MM.1S (cell line): ENCODE measurements around the gene MST1R.
"Not testable (repeated sequence)": the region's sequence is repeated elsewhere in the genome, so short reads cannot be mapped to it uniquely, and the experiment has no call there.

Experiments used
- DNase-seq: peaks from one replicate; pipeline ENCODE4 v3.0.0-alpha.2; 2015
- H2AFZ ChIP-seq: fragments of 300-600 bp; sonication (generic); 2 replicates; pipeline ENCODE4 v1.6.0; 2016; ENCODE audit warnings: antibody characterized with exemption, low read length
- H3F3A ChIP-seq: fragments of 300-600 bp; sonication (generic); 2 replicates; pipeline ENCODE4 v1.6.1; 2016; ENCODE audit warnings: mild to moderate bottlenecking, antibody characterized with exemption, low read length, moderate library complexity, mixed read lengths; ENCODE audit not compliant: insufficient read depth
- H3K27ac ChIP-seq: fragments of 300-600 bp; sonication (generic); 2 replicates; pipeline ENCODE4 v1.5.1; 2016; ENCODE audit warnings: mild to moderate bottlenecking, low read length
- H3K27me3 ChIP-seq: fragments of 300-600 bp; sonication (generic); replicated peaks from 2 replicates; pipeline ENCODE4 v1.6.0; 2016; ENCODE audit warnings: low read length; ENCODE audit not compliant: insufficient read depth
- H3K36me3 ChIP-seq: fragments of 300-600 bp; sonication (generic); replicated peaks from 2 replicates; pipeline ENCODE4 v1.6.1; 2016; ENCODE audit warnings: mild to moderate bottlenecking, low read length, mixed read lengths; ENCODE audit not compliant: insufficient read depth
- H3K4me1 ChIP-seq: fragments of 300-600 bp; sonication (generic); 2 replicates; pipeline ENCODE4 v1.6.1; 2016; ENCODE audit warnings: low read length, mixed read lengths
- H3K4me2 ChIP-seq: fragments of 300-600 bp; sonication (generic); 2 replicates; pipeline ENCODE4 v1.6.0; 2016; ENCODE audit warnings: low read depth, low read length
- H3K4me3 ChIP-seq: fragments of 300-600 bp; sonication (generic); 2 replicates; pipeline ENCODE4 v1.5.1; 2016; ENCODE audit warnings: low read length, mixed read lengths
- H3K79me2 ChIP-seq: fragments of 300-600 bp; sonication (generic); 2 replicates; pipeline ENCODE4 v1.6.1; 2016; ENCODE audit warnings: mixed run types, low read length, mixed read lengths
- H3K9ac ChIP-seq: fragments of 300-600 bp; sonication (generic); 2 replicates; pipeline ENCODE4 v1.6.1; 2016; ENCODE audit warnings: low read length, mixed read lengths
- H3K9me2 ChIP-seq: fragments of 300-600 bp; sonication (generic); replicated peaks from 2 replicates; pipeline ENCODE4 v1.6.1; 2016; ENCODE audit warnings: mild to moderate bottlenecking, low read length, mixed read lengths; ENCODE audit not compliant: insufficient read depth
- H3K9me3 ChIP-seq: fragments of 300-600 bp; sonication (generic); replicated peaks from 2 replicates; pipeline ENCODE4 v1.6.1; 2016; ENCODE audit warnings: mild to moderate bottlenecking, low read length, mixed read lengths; ENCODE audit not compliant: insufficient read depth
- H4K20me1 ChIP-seq: fragments of 300-600 bp; sonication (generic); 2 replicates; pipeline ENCODE4 v1.6.1; 2016; ENCODE audit warnings: mild to moderate bottlenecking, low read length, moderate library complexity, mixed read lengths; ENCODE audit not compliant: insufficient read depth
- EZH2 ChIP-seq: fragments of 300-600 bp; sonication (generic); optimal IDR thresholded peaks from 2 replicates; pipeline ENCODE3; 2017; ENCODE audit warnings: low read depth, mild to moderate bottlenecking, antibody characterized with exemption, low read length, mixed read lengths
- EZH2phosphoT487 ChIP-seq: fragments of 300-600 bp; sonication (generic); IDR thresholded peaks from 2 replicates; pipeline ENCODE4 v1.6.1; 2018; ENCODE audit warnings: antibody characterized with exemption, low read length
- TF ChIP-seq, protein P1 (sequence below): fragments of 300-600 bp; sonication (generic); IDR thresholded peaks from 2 replicates; pipeline ENCODE4 v1.5.1; 2016; ENCODE audit warnings: antibody characterized with exemption, low read length, mixed read lengths

MST1R gene

GRCh38 chr3:49924683-49925082 is 21.0 kb upstream of the MST1R start:
- Histone ChIP-seq H3K79me2 (peaks cover 17% of the 10 kb centered on the region), H3K9ac (no peak overlapping the region), H3K4me1 (peaks cover 4% of the 10 kb centered on the region; the same call in 1 of the 2 replicates), H3K27ac (no peak overlapping the region), H3K4me3 (no peak overlapping the region), H4K20me1 (no peaks in the 10 kb centered on the region), H3K9me2 (no peaks in the 10 kb centered on the region), H3K9me3 (no peaks in the 10 kb centered on the region), H3K27me3 (no peaks in the 10 kb centered on the region), H2AFZ (no peak overlapping the region), H3K4me2 (no peak overlapping the region), H3F3A (no peaks in the 10 kb centered on the region), H3K36me3 (no peaks in the 10 kb centered on the region)
- DNase-seq = no peak
- TF ChIP-seq, protein P1, sequence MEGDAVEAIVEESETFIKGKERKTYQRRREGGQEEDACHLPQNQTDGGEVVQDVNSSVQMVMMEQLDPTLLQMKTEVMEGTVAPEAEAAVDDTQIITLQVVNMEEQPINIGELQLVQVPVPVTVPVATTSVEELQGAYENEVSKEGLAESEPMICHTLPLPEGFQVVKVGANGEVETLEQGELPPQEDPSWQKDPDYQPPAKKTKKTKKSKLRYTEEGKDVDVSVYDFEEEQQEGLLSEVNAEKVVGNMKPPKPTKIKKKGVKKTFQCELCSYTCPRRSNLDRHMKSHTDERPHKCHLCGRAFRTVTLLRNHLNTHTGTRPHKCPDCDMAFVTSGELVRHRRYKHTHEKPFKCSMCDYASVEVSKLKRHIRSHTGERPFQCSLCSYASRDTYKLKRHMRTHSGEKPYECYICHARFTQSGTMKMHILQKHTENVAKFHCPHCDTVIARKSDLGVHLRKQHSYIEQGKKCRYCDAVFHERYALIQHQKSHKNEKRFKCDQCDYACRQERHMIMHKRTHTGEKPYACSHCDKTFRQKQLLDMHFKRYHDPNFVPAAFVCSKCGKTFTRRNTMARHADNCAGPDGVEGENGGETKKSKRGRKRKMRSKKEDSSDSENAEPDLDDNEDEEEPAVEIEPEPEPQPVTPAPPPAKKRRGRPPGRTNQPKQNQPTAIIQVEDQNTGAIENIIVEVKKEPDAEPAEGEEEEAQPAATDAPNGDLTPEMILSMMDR = no peak

GRCh38 chr3:49917806-49918590 is 14.3 kb upstream of the MST1R start:
- H3K9me3 ChIP-seq, H3K4me2 ChIP-seq, H4K20me1 ChIP-seq, H3K9me2 ChIP-seq, H3K36me3 ChIP-seq, H3K4me3 ChIP-seq, H3K27me3 ChIP-seq, H3K4me1 ChIP-seq, H3K9ac ChIP-seq, H3K79me2 ChIP-seq, H3F3A ChIP-seq, H2AFZ ChIP-seq: not testable (repeated sequence)
- peak; percentile 49 for DNase-seq
- peak overlapping the region; percentile 1; the same call in 1 of the 2 replicates for H3K27ac ChIP-seq

- H3F3A ChIP-seq = no peaks in the 10 kb centered on the region
- no peak overlapping the region for H2AFZ ChIP-seq
- peaks cover 3% of the 10 kb centered on the region; the same call in 1 of the 2 replicates for H3K4me1 ChIP-seq
- no peaks in the 10 kb centered on the region for H4K20me1 ChIP-seq
- no peaks in the 10 kb centered on the region; the same call in 1 of the 2 replicates for H3K79me2 ChIP-seq
- TF ChIP-seq, protein P1 = no peak
- TF ChIP-seq EZH2 = no peak
- no peak for TF ChIP-seq EZH2phosphoT487
- DNase-seq = no peak
- no peaks in the 10 kb centered on the region for H3K9me3 ChIP-seq
- H3K4me3 ChIP-seq = no peak overlapping the region
- H3K4me2 ChIP-seq = no peak overlapping the region
- no peaks in the 10 kb centered on the region for H3K27me3 ChIP-seq
- no peaks in the 10 kb centered on the region for H3K9me2 ChIP-seq
- H3K9ac ChIP-seq = no peak overlapping the region
- no peaks in the 10 kb centered on the region for H3K36me3 ChIP-seq
- no peak overlapping the region for H3K27ac ChIP-seq
Measured at GRCh38 chr3:49916686-49917085, 13.0 kb upstream of the MST1R start.

GRCh38 chr3:49914906-49915305 is 11.2 kb upstream of the MST1R start:
- no peaks in the 10 kb centered on the region for H3K36me3 ChIP-seq
- no peak overlapping the region for H3K4me2 ChIP-seq
- H3K27ac ChIP-seq = no peak overlapping the region
- no peak overlapping the region for H3K4me3 ChIP-seq
- no peaks in the 10 kb centered on the region for H3K9me3 ChIP-seq
- H2AFZ ChIP-seq = no peak overlapping the region
- no peaks in the 10 kb centered on the region; the same call in 1 of the 2 replicates for H3K79me2 ChIP-seq
- H3F3A ChIP-seq = no peaks in the 10 kb centered on the region
- DNase-seq = no peak
- peaks cover 3% of the 10 kb centered on the region; the same call in 1 of the 2 replicates for H3K4me1 ChIP-seq
- no peak for TF ChIP-seq EZH2
- H3K9ac ChIP-seq = no peak overlapping the region
- H4K20me1 ChIP-seq = no peaks in the 10 kb centered on the region
- no peaks in the 10 kb centered on the region for H3K27me3 ChIP-seq
- no peaks in the 10 kb centered on the region for H3K9me2 ChIP-seq
